HepG2 (cell line): ENCODE results near the gene POLR3H. TPM values are rescaled to one million over a fixed set of nuclear protein-coding genes. Genes with fewer than 3 reads are reported as not detected.

ENCODE experiments used
- ATAC-seq: fragments of 200-7000 bp; cut with Tn5 transposase; 3 replicates; pipeline ENCODE4 v1.9.1; 2020; ENCODE audit warnings: mild to moderate bottlenecking, moderate library complexity
- BruUV-seq: library from RNA; stranded (reverse); fragments of 400-500 nt; replicated peaks from 2 replicates; lab custom pipeline; 2021; lab: Mats Ljungman, UMichigan
- CTCF ChIA-PET: fragments of 300-600 bp; formaldehyde crosslinking; extraction: SDS; loops from one replicate; lab custom pipeline; 2021; ENCODE audit warnings: low total read pairs, inconsistent platforms, low intra/inter-chr PET ratio; lab: Yijun Ruan, JAX
- POLR2A ChIA-PET: fragments of 350-600 bp; sonication (Branson Sonifier 250); formaldehyde crosslinking; loops from one replicate; lab custom pipeline; 2020; ENCODE audit warnings: antibody characterized with exemption, inconsistent platforms; lab: Yijun Ruan, JAX
- DNase-seq: peaks from one replicate; pipeline ENCODE4 v3.0.0-alpha.2; 2015; ENCODE audit warnings: low spot score
- FAIRE-seq: peaks from 3 replicates; lab custom pipeline; 2011; peaks lifted over from hg19 to GRCh38; lab: Jason Lieb, UNC
- H2AFZ ChIP-seq: one replicate; pipeline ENCODE4 v1.6.1; 2011; ENCODE audit warnings: low read length, inconsistent platforms
- H3K27ac ChIP-seq: fragments of 300-600 bp; 3 replicates; pipeline ENCODE4 v1.8.0; 2011; ENCODE audit warnings: mixed run types, mild to moderate bottlenecking, mixed read lengths, low read length, inconsistent platforms; ENCODE audit not compliant: insufficient read depth; ENCODE audit errors: extremely low read length
- H3K27me3 ChIP-seq, 2 experiments: fragments of 200-600 bp in 1 of 2; 2 replicates in 1 of 2; 3 replicates in 1 of 2; pipeline versions ENCODE4 v1.6.0 to v1.8.0; 2011; ENCODE audit warnings: low read length in 2 of 2, mild to moderate bottlenecking in 2 of 2, moderate library complexity in 2 of 2, inconsistent platforms in 1 of 2; ENCODE audit not compliant: insufficient read depth in 2 of 2, control insufficient read depth in 1 of 2
- H3K36me3 ChIP-seq, 2 experiments: fragments of 200-600 bp in 1 of 2; replicated peaks in 1 of 2; 2 replicates in 1 of 2; 3 replicates in 1 of 2; pipeline versions ENCODE4 v1.5.1 to v1.8.0; 2011; ENCODE audit warnings: low read length in 2 of 2, inconsistent platforms in 1 of 2; ENCODE audit not compliant: insufficient read depth in 2 of 2, control insufficient read depth in 1 of 2
- H3K4me1 ChIP-seq: 2 replicates; pipeline ENCODE4 v1.5.1; 2012; ENCODE audit warnings: low read length, inconsistent platforms; ENCODE audit not compliant: insufficient read depth
- H3K4me2 ChIP-seq: 2 replicates; pipeline ENCODE4 v1.6.0; 2011; ENCODE audit warnings: low read depth, low read length, inconsistent platforms
- H3K4me3 ChIP-seq, 3 experiments: fragments of 200-600 bp in 1 of 3; sonication (generic), shearing (Covaris generic) in 1 of 3; replicated peaks in 1 of 3; 2 replicates each; pipeline ENCODE4 v1.5.1; 2011 to 2016; ENCODE audit warnings: low read length in 3 of 3, inconsistent platforms in 2 of 3, low read depth in 2 of 3, mild to moderate bottlenecking in 2 of 3, control low read depth in 1 of 3, mixed read lengths in 1 of 3; ENCODE audit not compliant: insufficient read depth in 1 of 3
- H3K79me2 ChIP-seq: one replicate; pipeline ENCODE4 v1.6.1; 2011; ENCODE audit warnings: low read length, inconsistent platforms; ENCODE audit not compliant: insufficient read depth
- H3K9ac ChIP-seq: 2 replicates; pipeline ENCODE4 v1.6.0; 2011; ENCODE audit warnings: mild to moderate bottlenecking, low read depth, low read length, inconsistent platforms; ENCODE audit not compliant: insufficient read depth
- H3K9me3 ChIP-seq: 2 replicates; pipeline ENCODE4 v1.5.1; 2012; ENCODE audit warnings: mild to moderate bottlenecking, low read length
- H4K20me1 ChIP-seq: 2 replicates; pipeline ENCODE4 v1.6.0; 2011; ENCODE audit warnings: inconsistent platforms, mild to moderate bottlenecking, low read length, moderate library complexity; ENCODE audit not compliant: insufficient read depth
- ETS1 ChIP-seq: sonication (generic); formaldehyde crosslinking; IDR thresholded peaks from 2 replicates; pipeline ENCODE4 v1.4.0; 2020; ENCODE audit warnings: missing genetic modification reagents
- HMGXB4 ChIP-seq, 2 experiments: sonication (generic) in 1 of 2; formaldehyde crosslinking in 1 of 2; IDR thresholded peaks; 2 replicates each; pipeline versions ENCODE4 v1.4.0 to v1.6.1; 2018 to 2020; ENCODE audit warnings: missing genetic modification reagents in 2 of 2, borderline replicate concordance in 1 of 2, low read depth in 1 of 2, mild to moderate bottlenecking in 1 of 2, missing biosample characterization in 1 of 2
- RFX3 ChIP-seq: IDR thresholded peaks from 2 replicates; pipeline ENCODE4 v1.6.1; 2016; ENCODE audit warnings: missing biosample characterization, missing genetic modification reagents
- TGIF2 ChIP-seq: IDR thresholded peaks from 2 replicates; pipeline ENCODE4 v1.6.1; 2016; ENCODE audit warnings: control low read depth, missing compliant biosample characterization
- ZFP37 ChIP-seq: sonication (generic); formaldehyde crosslinking; IDR thresholded peaks from 2 replicates; pipeline ENCODE4 v1.4.0; 2020; ENCODE audit warnings: missing genetic modification reagents, borderline replicate concordance
- ZSCAN31 ChIP-seq: sonication (generic); formaldehyde crosslinking; IDR thresholded peaks from 2 replicates; pipeline ENCODE4 v1.5.0; 2020; ENCODE audit warnings: low read depth, mild to moderate bottlenecking, missing genetic modification reagents
- WGBS: methylation state at CpG from one replicate; pipeline ENCODE4 v1.1.6; 2017; ENCODE audit warnings: low lambda C conversion rate; 5-methylcytosine and 5-hydroxymethylcytosine counted together
- in situ Hi-C: cut with HindIII; loops from 2 replicates; pipeline ENCODE4 v1.10.0; 2017; ENCODE audit warnings: low pct_unique_long_range_greater_than_20kb; ENCODE audit not compliant: extremely low pct_ligation_motif_present
- intact Hi-C: fragments of 100-400 bp; cut with micrococcal nuclease; formaldehyde crosslinking; loops from one replicate; pipeline ENCODE4 v1.10.0; 2022; ENCODE audit not compliant: unreplicated experiment
- polyA plus RNA-seq, 8 experiments: library from polyadenylated mRNA; depleted of rRNA in 3 of 8; stranded (reverse) in 7 of 8; unstranded in 1 of 8; fragments of >200 nt; fragmentation: Illumina TruSeq in 4 of 8; extraction: Trizol in 4 of 8; gene quantifications; 2 replicates each; pipeline versions ENCODE4 v1.2.1 to v1.2.3, GENCODE V29; 2011 to 2016; ENCODE audit warnings: low read depth in 4 of 8, missing spikeins in 1 of 8, mixed read lengths in 1 of 8; ENCODE audit not compliant: insufficient read depth in 1 of 8
- total RNA-seq, 5 experiments: library from RNA; depleted of rRNA; stranded (reverse); fragments of >200 nt; fragmentation: Illumina TruSeq; extraction: Trizol; gene quantifications; 2 replicates each; pipeline ENCODE4 v1.2.3, GENCODE V29; 2016; ENCODE audit warnings: low read depth in 1 of 5
- TF ChIP-seq, protein P1 (sequence below): sonication (generic); formaldehyde crosslinking; IDR thresholded peaks from 2 replicates; pipeline ENCODE4 v1.4.0; 2020; ENCODE audit warnings: missing genetic modification reagents
- TF ChIP-seq, protein P2 (sequence below): sonication (generic); formaldehyde crosslinking; IDR thresholded peaks from 2 replicates; pipeline ENCODE4 v1.5.0; 2020; ENCODE audit warnings: mild to moderate bottlenecking, missing genetic modification reagents

Gene POLR3H
- total and polyA plus RNA-seq, 2 of the 13 experiments (the other 11 are each of a cell fraction or from before 2014, with no cell fraction given): 10.3 to 28.6 TPM

GRCh38 chr22:41544671-41545476 is 604 bp upstream of the POLR3H start (continued):
- TF ChIP-seq HMGXB4 (CRISPR knock-in tag; IDR thresholded peaks at IDR 0.05; ENCODE audit: borderline replicate concordance in 1 of 2, low read depth in 1 of 2): no peak
- TF ChIP-seq ZSCAN31 (CRISPR knock-in tag): no peak
- no peak for TF ChIP-seq ZFP37 (CRISPR knock-in tag)
- TF ChIP-seq, all 625 proteins: peak for 23

GRCh38 chr22:41542224-41542623 is 2.0 kb downstream of the POLR3H start:
- ATAC-seq: no peak
- H3K4me1 ChIP-seq: peaks cover 62% of the 10 kb centered on the region
- in situ Hi-C loops: no loop called here
- intact Hi-C loops: no loop called here
- 83% methylated on average over 4 of the region's 4 CpGs for WGBS
- no peaks in the 10 kb centered on the region; the same call in 1 of the 2 replicates for H4K20me1 ChIP-seq
- no peak for DNase-seq
- FAIRE-seq: no peak
- H3K4me2 ChIP-seq: peak overlapping the region; percentile 78
- H3K9ac ChIP-seq: no peak overlapping the region
- H3K27ac ChIP-seq: no peak overlapping the region
- peaks cover 42% of the 10 kb centered on the region for H3K79me2 ChIP-seq
- H3K4me3 ChIP-seq: no peak overlapping the region; a peak in 1 of 6 replicates
- ChIA-PET CTCF (interaction anchor here (2.4 kb wide), 1 partner anchor 34 kb away, joined by 21 read pairs; no protein-coding TSS in a partner anchor), POLR2A (interaction anchor here (0.7 to 0.9 kb wide), 2 partner anchors 72 to 166 kb away, joined by 3 read pairs; no protein-coding TSS in a partner anchor)
- no peak overlapping the region for H2AFZ ChIP-seq
- no TSS peak for BruUV-seq
- H3K9me3 ChIP-seq: no peaks in the 10 kb centered on the region
- H3K27me3 ChIP-seq: no peaks in the 10 kb centered on the region
- peaks cover 5 to 23% of the 10 kb centered on the region in 2 experiments; a peak in 2 of 5 replicates for H3K36me3 ChIP-seq
- TF ChIP-seq, protein P1, sequence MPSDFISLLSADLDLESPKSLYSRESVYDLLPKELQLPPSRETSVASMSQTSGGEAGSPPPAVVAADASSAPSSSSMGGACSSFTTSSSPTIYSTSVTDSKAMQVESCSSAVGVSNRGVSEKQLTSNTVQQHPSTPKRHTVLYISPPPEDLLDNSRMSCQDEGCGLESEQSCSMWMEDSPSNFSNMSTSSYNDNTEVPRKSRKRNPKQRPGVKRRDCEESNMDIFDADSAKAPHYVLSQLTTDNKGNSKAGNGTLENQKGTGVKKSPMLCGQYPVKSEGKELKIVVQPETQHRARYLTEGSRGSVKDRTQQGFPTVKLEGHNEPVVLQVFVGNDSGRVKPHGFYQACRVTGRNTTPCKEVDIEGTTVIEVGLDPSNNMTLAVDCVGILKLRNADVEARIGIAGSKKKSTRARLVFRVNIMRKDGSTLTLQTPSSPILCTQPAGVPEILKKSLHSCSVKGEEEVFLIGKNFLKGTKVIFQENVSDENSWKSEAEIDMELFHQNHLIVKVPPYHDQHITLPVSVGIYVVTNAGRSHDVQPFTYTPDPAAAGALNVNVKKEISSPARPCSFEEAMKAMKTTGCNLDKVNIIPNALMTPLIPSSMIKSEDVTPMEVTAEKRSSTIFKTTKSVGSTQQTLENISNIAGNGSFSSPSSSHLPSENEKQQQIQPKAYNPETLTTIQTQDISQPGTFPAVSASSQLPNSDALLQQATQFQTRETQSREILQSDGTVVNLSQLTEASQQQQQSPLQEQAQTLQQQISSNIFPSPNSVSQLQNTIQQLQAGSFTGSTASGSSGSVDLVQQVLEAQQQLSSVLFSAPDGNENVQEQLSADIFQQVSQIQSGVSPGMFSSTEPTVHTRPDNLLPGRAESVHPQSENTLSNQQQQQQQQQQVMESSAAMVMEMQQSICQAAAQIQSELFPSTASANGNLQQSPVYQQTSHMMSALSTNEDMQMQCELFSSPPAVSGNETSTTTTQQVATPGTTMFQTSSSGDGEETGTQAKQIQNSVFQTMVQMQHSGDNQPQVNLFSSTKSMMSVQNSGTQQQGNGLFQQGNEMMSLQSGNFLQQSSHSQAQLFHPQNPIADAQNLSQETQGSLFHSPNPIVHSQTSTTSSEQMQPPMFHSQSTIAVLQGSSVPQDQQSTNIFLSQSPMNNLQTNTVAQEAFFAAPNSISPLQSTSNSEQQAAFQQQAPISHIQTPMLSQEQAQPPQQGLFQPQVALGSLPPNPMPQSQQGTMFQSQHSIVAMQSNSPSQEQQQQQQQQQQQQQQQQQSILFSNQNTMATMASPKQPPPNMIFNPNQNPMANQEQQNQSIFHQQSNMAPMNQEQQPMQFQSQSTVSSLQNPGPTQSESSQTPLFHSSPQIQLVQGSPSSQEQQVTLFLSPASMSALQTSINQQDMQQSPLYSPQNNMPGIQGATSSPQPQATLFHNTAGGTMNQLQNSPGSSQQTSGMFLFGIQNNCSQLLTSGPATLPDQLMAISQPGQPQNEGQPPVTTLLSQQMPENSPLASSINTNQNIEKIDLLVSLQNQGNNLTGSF: no peak
- TF ChIP-seq TGIF2 (CRISPR knock-in tag) (no peak), ETS1 (CRISPR knock-in tag) (no peak), RFX3 (no peak)
- TF ChIP-seq, protein P2, sequence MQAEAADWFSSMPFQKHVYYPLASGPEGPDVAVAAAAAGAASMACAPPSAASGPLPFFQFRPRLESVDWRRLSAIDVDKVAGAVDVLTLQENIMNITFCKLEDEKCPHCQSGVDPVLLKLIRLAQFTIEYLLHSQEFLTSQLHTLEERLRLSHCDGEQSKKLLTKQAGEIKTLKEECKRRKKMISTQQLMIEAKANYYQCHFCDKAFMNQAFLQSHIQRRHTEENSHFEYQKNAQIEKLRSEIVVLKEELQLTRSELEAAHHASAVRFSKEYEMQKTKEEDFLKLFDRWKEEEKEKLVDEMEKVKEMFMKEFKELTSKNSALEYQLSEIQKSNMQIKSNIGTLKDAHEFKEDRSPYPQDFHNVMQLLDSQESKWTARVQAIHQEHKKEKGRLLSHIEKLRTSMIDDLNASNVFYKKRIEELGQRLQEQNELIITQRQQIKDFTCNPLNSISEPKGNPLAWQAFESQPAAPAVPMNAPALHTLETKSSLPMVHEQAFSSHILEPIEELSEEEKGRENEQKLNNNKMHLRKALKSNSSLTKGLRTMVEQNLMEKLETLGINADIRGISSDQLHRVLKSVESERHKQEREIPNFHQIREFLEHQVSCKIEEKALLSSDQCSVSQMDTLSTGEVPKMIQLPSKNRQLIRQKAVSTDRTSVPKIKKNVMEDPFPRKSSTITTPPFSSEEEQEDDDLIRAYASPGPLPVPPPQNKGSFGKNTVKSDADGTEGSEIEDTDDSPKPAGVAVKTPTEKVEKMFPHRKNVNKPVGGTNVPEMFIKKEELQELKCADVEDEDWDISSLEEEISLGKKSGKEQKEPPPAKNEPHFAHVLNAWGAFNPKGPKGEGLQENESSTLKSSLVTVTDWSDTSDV (CRISPR knock-in tag): no peak
